HepG2 (cell line): ENCODE measurements around the gene NAGS. TPM values are rescaled to one million over a fixed set of nuclear protein-coding genes. Genes with fewer than 3 reads are reported as not detected.

Experiments
- CBX2 ChIP-seq, 2 experiments: fragments of 200-600 bp in 1 of 2; sonication (generic); formaldehyde crosslinking in 1 of 2; IDR thresholded peaks; 2 replicates each; pipeline versions ENCODE4 v1.7.0 to v1.8.1; 2018 to 2022; ENCODE audit warnings: low read depth in 2 of 2, low read length in 1 of 2, mild to moderate bottlenecking in 1 of 2, missing genetic modification reagents in 1 of 2
- GABPA ChIP-seq, 2 experiments: IDR thresholded peaks; 2 replicates each; pipeline ENCODE4 v1.6.1; 2011 to 2016; ENCODE audit warnings: low read depth in 2 of 2, low read length in 1 of 2, missing biosample characterization in 1 of 2, missing genetic modification characterization in 1 of 2
- KDM1A ChIP-seq: IDR thresholded peaks from 2 replicates; pipeline ENCODE4 v1.6.1; 2016; ENCODE audit warnings: missing compliant biosample characterization
- LRRFIP1 ChIP-seq: sonication (generic); formaldehyde crosslinking; conservative IDR thresholded peaks from 2 replicates; pipeline ENCODE4 v1.4.0; 2020; ENCODE audit warnings: missing genetic modification reagents
- MED8 ChIP-seq: sonication (generic); formaldehyde crosslinking; IDR thresholded peaks from 2 replicates; pipeline ENCODE4 v1.8.1; 2023; ENCODE audit warnings: mild to moderate bottlenecking, missing genetic modification reagents; ENCODE audit not compliant: insufficient replicate concordance
- MXD3 ChIP-seq: IDR thresholded peaks from 2 replicates; pipeline ENCODE4 v1.6.1; 2016; ENCODE audit warnings: mild to moderate bottlenecking, missing biosample characterization, missing genetic modification reagents
- NCOA1 ChIP-seq: sonication (generic); formaldehyde crosslinking; IDR thresholded peaks from 2 replicates; pipeline ENCODE4 v1.9.0; 2021; ENCODE audit warnings: missing genetic modification reagents
- NFYB ChIP-seq: sonication (generic); formaldehyde crosslinking; IDR thresholded peaks from 2 replicates; pipeline ENCODE4 v1.4.0; 2020; ENCODE audit warnings: missing genetic modification reagents
- PAF1 ChIP-seq: IDR thresholded peaks from 2 replicates; pipeline ENCODE4 v1.6.1; 2016; ENCODE audit warnings: missing genetic modification reagents, missing compliant biosample characterization
- PAX8 ChIP-seq: sonication (generic); formaldehyde crosslinking; IDR thresholded peaks from 2 replicates; pipeline ENCODE4 v1.8.0; 2022; ENCODE audit warnings: mild to moderate bottlenecking, missing genetic modification reagents, borderline replicate concordance
- PBX3 ChIP-seq: sonication (generic); formaldehyde crosslinking; IDR thresholded peaks from 2 replicates; pipeline ENCODE4 v1.8.1; 2023; ENCODE audit warnings: missing genetic modification reagents, inconsistent platforms, borderline replicate concordance
- TAF15 ChIP-seq: fragments of 200-400 bp; formaldehyde crosslinking; IDR thresholded peaks from one replicate; pipeline ENCODE4 v1.6.1; 2018; ENCODE audit warnings: mild to moderate bottlenecking, low read depth, low read length; ENCODE audit not compliant: poor library complexity, severe bottlenecking
- ZC3H4 ChIP-seq: sonication (generic); formaldehyde crosslinking; IDR thresholded peaks from 2 replicates; pipeline ENCODE4 v1.4.0; 2020; ENCODE audit warnings: missing genetic modification reagents, borderline replicate concordance
- ZFX ChIP-seq: sonication (generic); formaldehyde crosslinking; IDR thresholded peaks from 2 replicates; pipeline ENCODE4 v1.4.0; 2020; ENCODE audit warnings: mild to moderate bottlenecking, low read depth, missing genetic modification reagents, moderate library complexity
- ZNF234 ChIP-seq: sonication (generic); formaldehyde crosslinking; conservative IDR thresholded peaks from 2 replicates; pipeline ENCODE4 v1.5.1; 2020; ENCODE audit warnings: mild to moderate bottlenecking, missing genetic modification reagents
- ZNF563 ChIP-seq: sonication (generic); formaldehyde crosslinking; IDR thresholded peaks from 2 replicates; pipeline ENCODE4 v1.8.0; 2022; ENCODE audit warnings: mild to moderate bottlenecking, moderate library complexity, missing genetic modification reagents
- ZNF597 ChIP-seq: sonication (generic); formaldehyde crosslinking; IDR thresholded peaks from 2 replicates; pipeline ENCODE4 v1.5.0; 2020; ENCODE audit warnings: missing genetic modification reagents
- ZNF704 ChIP-seq: sonication (generic); formaldehyde crosslinking; IDR thresholded peaks from 2 replicates; pipeline ENCODE4 v1.8.1; 2023; ENCODE audit warnings: mild to moderate bottlenecking, inconsistent platforms, moderate library complexity, missing genetic modification reagents, borderline replicate concordance
- ZNF784 ChIP-seq: sonication (generic); formaldehyde crosslinking; IDR thresholded peaks from 2 replicates; pipeline ENCODE4 v1.5.1; 2020; ENCODE audit warnings: missing genetic modification reagents, mild to moderate bottlenecking, borderline replicate concordance
- ZNF878 ChIP-seq: sonication (generic); formaldehyde crosslinking; IDR thresholded peaks from 2 replicates; pipeline ENCODE4 v1.8.1; 2023; ENCODE audit warnings: mild to moderate bottlenecking, missing genetic modification reagents, moderate library complexity
- polyA plus RNA-seq, 8 experiments: library from polyadenylated mRNA; depleted of rRNA in 3 of 8; stranded (reverse) in 7 of 8; unstranded in 1 of 8; fragments of >200 nt; fragmentation: Illumina TruSeq in 4 of 8; extraction: Trizol in 4 of 8; gene quantifications; 2 replicates each; pipeline versions ENCODE4 v1.2.1 to v1.2.3, GENCODE V29; 2011 to 2016; ENCODE audit warnings: low read depth in 4 of 8, missing spikeins in 1 of 8, mixed read lengths in 1 of 8; ENCODE audit not compliant: insufficient read depth in 1 of 8
- total RNA-seq, 5 experiments: library from RNA; depleted of rRNA; stranded (reverse); fragments of >200 nt; fragmentation: Illumina TruSeq; extraction: Trizol; gene quantifications; 2 replicates each; pipeline ENCODE4 v1.2.3, GENCODE V29; 2016; ENCODE audit warnings: low read depth in 1 of 5

NAGS gene
- total and polyA plus RNA-seq, 2 of the 13 experiments (the other 11 are each of a cell fraction or from before 2014, with no cell fraction given), result 4.3 to 5.1 TPM

- TF ChIP-seq LRRFIP1 (CRISPR knock-in tag) (no peak), ZFX (CRISPR knock-in tag) (peak; percentile 78), ZNF704 (peak; percentile 80), MXD3 (CRISPR knock-in tag) (peak; percentile 17; the same call in 1 of the 2 replicates), ZC3H4 (CRISPR knock-in tag) (peak; percentile 79; the same call in 1 of the 2 replicates), KDM1A (0 out of 2 replicates have a peak, but pooled peaks have one; percentile 21), ZNF878 (CRISPR knock-in tag) (no peak), PAF1 (CRISPR knock-in tag) (peak; percentile 72; the same call in 1 of the 2 replicates), MED8 (CRISPR knock-in tag) (no peak), PAX8 (CRISPR knock-in tag) (0 out of 2 replicates have a peak, but pooled peaks have one; percentile 49), ZNF784 (CRISPR knock-in tag) (peak; percentile 54; the same call in 1 of the 2 replicates), ZNF234 (CRISPR knock-in tag) (no peak), ZNF563 (peak; percentile 85; the same call in 1 of the 2 replicates), PBX3 (no peak), CBX2 (IDR thresholded peaks at IDR 0.05; ENCODE audit: low read depth, low read length) (no peak), CBX2 (CRISPR knock-in tag; IDR thresholded peaks at IDR 0.05; ENCODE audit: low read depth) (no peak), NFYB (CRISPR knock-in tag) (0 out of 2 replicates have a peak, but pooled peaks have one; percentile 15), GABPA (IDR thresholded peaks at IDR 0.05; ENCODE audit: low read depth, low read length) (no peak), GABPA (CRISPR knock-in tag; IDR thresholded peaks at IDR 0.05; ENCODE audit: low read depth) (peak; percentile 15; the same call in 1 of the 2 replicates), NCOA1 (CRISPR knock-in tag) (no peak), TAF15 (peak; percentile 75), ZNF597 (CRISPR knock-in tag) (no peak)
Measured at GRCh38 chr17:44004761-44005526, 522 bp downstream of the NAGS start (continued).
